Measurements from ENCODE around the gene FGFR3.

The FGFR3 gene

GRCh38 chr4:1755297-1755696 is 37.8 kb upstream of the FGFR3 start:
- H3K27ac ChIP-seq = no peak overlapping the region
- no peak for TF ChIP-seq CTCF (IDR thresholded peaks at IDR 0.05)
- no peak for DNase-seq (ENCODE audit: low spot score)
- no peak overlapping the region for H3K4me3 ChIP-seq

GRCh38 chr4:1756079-1756478 is 37.0 kb upstream of the FGFR3 start:
- Histone ChIP-seq H3K4me3 (no peak overlapping the region), H3K27ac (no peak overlapping the region)
- DNase-seq (ENCODE audit: low spot score) = no peak
- TF ChIP-seq CTCF (IDR thresholded peaks at IDR 0.05) = no peak

- no peak for DNase-seq (ENCODE audit: low spot score)
- H3K27ac ChIP-seq = no peak overlapping the region
- no peak overlapping the region for H3K4me3 ChIP-seq
- TF ChIP-seq CTCF (IDR thresholded peaks at IDR 0.05) = no peak
Measured at GRCh38 chr4:1756893-1757779, 36.0 kb upstream of the FGFR3 start.

DNA sequence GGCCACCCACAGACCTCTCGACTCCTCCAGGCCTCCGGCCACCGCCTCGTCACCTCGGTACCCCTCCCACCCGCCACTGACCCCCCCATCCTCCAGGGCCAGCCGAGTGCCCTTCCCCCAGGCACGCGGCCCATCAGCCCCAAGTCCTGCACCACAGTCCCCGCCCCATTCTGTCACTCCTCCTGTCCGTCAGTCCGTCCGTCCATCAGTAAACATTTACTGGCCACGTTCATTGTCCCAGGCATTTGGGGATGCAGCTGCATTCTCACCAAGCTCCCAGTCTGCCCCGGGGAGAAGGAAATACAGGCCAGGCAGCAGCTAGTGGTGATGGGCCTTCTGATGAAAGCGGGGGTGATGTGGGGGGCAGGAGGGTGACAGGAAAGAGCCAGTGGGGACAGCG is 35.3 kb upstream of the FGFR3 start:
- H3K4me3 ChIP-seq = no peak overlapping the region
- no peak for TF ChIP-seq CTCF (IDR thresholded peaks at IDR 0.05)
- no peak for DNase-seq (ENCODE audit: low spot score)
- H3K27ac ChIP-seq = no peak overlapping the region

GRCh38 chr4:1758306-1759121 is 34.6 kb upstream of the FGFR3 start:
- DNase-seq (ENCODE audit: low spot score) = no peak
- Histone ChIP-seq H3K4me3 (no peak overlapping the region), H3K27ac (no peak overlapping the region)
- TF ChIP-seq CTCF (IDR thresholded peaks at IDR 0.05) = no peak

- no peak for TF ChIP-seq CTCF (IDR thresholded peaks at IDR 0.05)
- no peak for DNase-seq (ENCODE audit: low spot score)
- no peak overlapping the region for H3K4me3 ChIP-seq
- no peak overlapping the region for H3K27ac ChIP-seq
Measured at GRCh38 chr4:1759170-1759817, 33.8 kb upstream of the FGFR3 start.

All from coronary artery (tissue), 2 donors.